Upper lobe of left lung (tissue), 6 donors: ENCODE measurements around the gene NCF4. TPM values are rescaled to one million over a fixed set of nuclear protein-coding genes. Genes with fewer than 3 reads are reported as not detected.

Source experiments
- ATAC-seq, 2 donors: fragments of 200-7000 bp; cut with Tn5 transposase; one replicate each; pipeline ENCODE4 v1.9.1; 2022; ENCODE audit warnings: mild to moderate bottlenecking in 2 of 2, moderate library complexity in 2 of 2; ENCODE audit not compliant: low FRiP score in 2 of 2
- DNase-seq, 2 donors: peaks; one replicate each; pipeline ENCODE4 v3.0.0-alpha.2; 2019 to 2020
- H3K27ac ChIP-seq, 4 donors: fragments of 200-600 bp; sonication (generic); one replicate each; pipeline ENCODE4 v1.5.1; 2016 to 2019
- H3K27me3 ChIP-seq, 4 donors: fragments of 200-600 bp; sonication (generic); one replicate each; pipeline ENCODE4 v1.5.1; 2017 to 2019
- H3K36me3 ChIP-seq, 4 donors: fragments of 200-600 bp; sonication (generic); one replicate each; pipeline ENCODE4 v1.5.1; 2016 to 2019
- H3K4me1 ChIP-seq, 4 donors: fragments of 200-600 bp; sonication (generic); one replicate each; pipeline ENCODE4 v1.5.1; 2018 to 2019
- H3K4me3 ChIP-seq, 4 donors: fragments of 200-600 bp; sonication (generic); one replicate each; pipeline ENCODE4 v1.5.1; 2017 to 2019; ENCODE audit warnings: mild to moderate bottlenecking in 2 of 4, moderate library complexity in 1 of 4
- H3K9me3 ChIP-seq, 4 donors: fragments of 200-600 bp; sonication (generic); one replicate each; pipeline ENCODE4 v1.5.1; 2018 to 2019
- EP300 ChIP-seq, 4 donors: sonication (generic); formaldehyde crosslinking; IDR thresholded peaks; one replicate each; pipeline ENCODE4 v1.5.1; 2017; ENCODE audit warnings: antibody characterized with exemption in 4 of 4, control low read depth in 2 of 4
- POLR2A ChIP-seq, 4 donors: fragments of 450-650 bp; IDR thresholded peaks; one replicate each; pipeline ENCODE4 v1.5.1; 2016 to 2017; ENCODE audit warnings: antibody characterized with exemption in 4 of 4, mild to moderate bottlenecking in 2 of 4
- POLR2AphosphoS5 ChIP-seq, 2 donors: sonication (generic); formaldehyde crosslinking; IDR thresholded peaks; one replicate each; pipeline ENCODE4 v1.5.1; 2017; ENCODE audit warnings: antibody characterized with exemption in 2 of 2
- WGBS, 2 donors: methylation state at CpG; one replicate each; pipeline ENCODE4 v1.1.5; 2017 to 2018; 5-methylcytosine and 5-hydroxymethylcytosine counted together
- total RNA-seq, 6 donors: library from RNA; depleted of rRNA in 4 of 6; stranded (reverse); fragments of >200 nt in 4 of 6; gene quantifications; one replicate each; pipeline versions ENCODE4 v1.1.0 to v1.2.1, GENCODE V29; 2016 to 2021
- TF ChIP-seq, protein P1 (sequence below), 6 experiments: fragments of 450-650 bp in 4 of 6; fragments of 200-600 bp in 2 of 6; sonication (generic) in 2 of 6; IDR thresholded peaks; one replicate each; pipeline ENCODE4 v1.5.1; 2016 to 2019; ENCODE audit warnings: antibody characterized with exemption in 6 of 6
- donor health status: DM: no; HTN: no; CAD: no; lungs with moderate emphysema.
- donor health status: DM: no; HTN: yes; CAD: no; lungs with severe emphysema.

The NCF4 gene
- total RNA-seq, 6 donors from 2014 or later: 28.2 to 72.5 (median 54.3) TPM

DNA sequence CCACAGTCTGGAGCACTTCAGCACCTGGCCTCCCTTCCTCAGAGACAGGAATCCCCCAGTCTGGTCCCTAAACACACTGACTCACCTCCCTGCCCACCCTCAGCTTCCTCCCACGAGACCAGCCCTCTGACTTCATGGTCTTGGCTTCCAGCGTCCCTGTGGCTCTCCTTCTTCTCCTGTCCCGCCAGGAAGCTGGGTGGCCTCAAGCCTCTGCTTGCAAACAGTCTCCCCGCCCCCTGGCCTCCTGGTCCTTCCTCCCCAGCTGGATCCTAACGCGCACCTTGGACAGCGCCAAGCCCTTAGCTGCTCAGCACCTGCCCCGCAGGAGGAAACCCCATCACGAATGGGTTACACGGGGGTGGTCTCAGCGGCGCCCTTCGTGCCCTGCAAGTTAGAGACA, 4.5 kb downstream of the NCF4 start:
- TF ChIP-seq EP300 (IDR thresholded peaks at IDR 0.05) (no peak), POLR2AphosphoS5 (IDR thresholded peaks at IDR 0.05) (no peak), POLR2A (IDR thresholded peaks at IDR 0.05) (no peak)
- TF ChIP-seq, protein P1, sequence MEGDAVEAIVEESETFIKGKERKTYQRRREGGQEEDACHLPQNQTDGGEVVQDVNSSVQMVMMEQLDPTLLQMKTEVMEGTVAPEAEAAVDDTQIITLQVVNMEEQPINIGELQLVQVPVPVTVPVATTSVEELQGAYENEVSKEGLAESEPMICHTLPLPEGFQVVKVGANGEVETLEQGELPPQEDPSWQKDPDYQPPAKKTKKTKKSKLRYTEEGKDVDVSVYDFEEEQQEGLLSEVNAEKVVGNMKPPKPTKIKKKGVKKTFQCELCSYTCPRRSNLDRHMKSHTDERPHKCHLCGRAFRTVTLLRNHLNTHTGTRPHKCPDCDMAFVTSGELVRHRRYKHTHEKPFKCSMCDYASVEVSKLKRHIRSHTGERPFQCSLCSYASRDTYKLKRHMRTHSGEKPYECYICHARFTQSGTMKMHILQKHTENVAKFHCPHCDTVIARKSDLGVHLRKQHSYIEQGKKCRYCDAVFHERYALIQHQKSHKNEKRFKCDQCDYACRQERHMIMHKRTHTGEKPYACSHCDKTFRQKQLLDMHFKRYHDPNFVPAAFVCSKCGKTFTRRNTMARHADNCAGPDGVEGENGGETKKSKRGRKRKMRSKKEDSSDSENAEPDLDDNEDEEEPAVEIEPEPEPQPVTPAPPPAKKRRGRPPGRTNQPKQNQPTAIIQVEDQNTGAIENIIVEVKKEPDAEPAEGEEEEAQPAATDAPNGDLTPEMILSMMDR (IDR thresholded peaks at IDR 0.05): no peak
- H3K4me1 ChIP-seq: peaks cover 0 to 22% (median 3%) of the 10 kb centered on the region in 4 donors
- ATAC-seq (no peak), DNase-seq (no peak)
- H3K27me3 ChIP-seq: no peaks in the 10 kb centered on the region
- H3K36me3 ChIP-seq: no peaks in the 10 kb centered on the region
- no peaks in the 10 kb centered on the region for H3K9me3 ChIP-seq
- no peak overlapping the region for H3K4me3 ChIP-seq
- H3K27ac ChIP-seq: no peak overlapping the region
- 41 to 43% methylated on average over 12 to 13 of the region's 13 CpGs for WGBS, 2 donors

DNA sequence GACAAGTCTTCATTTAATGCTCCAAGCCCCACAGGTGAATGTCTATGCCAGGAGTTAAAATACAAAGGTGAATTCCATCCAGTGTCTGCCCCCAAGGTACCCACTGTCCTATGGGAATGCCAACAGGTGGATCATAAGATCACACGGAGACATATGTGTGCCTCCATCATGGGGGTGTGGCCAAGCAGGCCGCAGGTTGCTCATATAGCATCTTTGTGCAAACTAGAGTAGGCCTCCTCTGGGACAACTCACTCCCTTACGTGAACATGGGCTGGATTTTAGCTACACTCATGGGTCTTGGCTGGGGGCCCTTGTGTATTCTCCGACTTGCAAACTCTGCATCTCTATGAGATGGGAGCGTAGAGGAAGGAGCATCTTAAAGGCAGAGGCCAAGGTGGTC, 6.9 kb downstream of the NCF4 start:
- no peaks in the 10 kb centered on the region for H3K27me3 ChIP-seq
- peaks cover 0 to 6% (median 3%) of the 10 kb centered on the region in 4 donors for H3K4me1 ChIP-seq
- WGBS, 2 donors: 77 to 86% methylated on average over 5 of the region's 5 CpGs
- H3K9me3 ChIP-seq: no peaks in the 10 kb centered on the region
- ATAC-seq (no peak), DNase-seq (no peak)
- H3K27ac ChIP-seq: no peak overlapping the region
- no peak for TF ChIP-seq POLR2A (IDR thresholded peaks at IDR 0.05)
- H3K36me3 ChIP-seq: peaks cover 0 to 7% (median 2%) of the 10 kb centered on the region in 4 donors
- no peak overlapping the region for H3K4me3 ChIP-seq

GRCh38 chr22:36868546-36869181, 7.9 kb downstream of the NCF4 start:
- Histone ChIP-seq H3K4me1 (peaks cover 3 to 13% (median 11%) of the 10 kb centered on the region in 4 donors), H3K9me3 (no peaks in the 10 kb centered on the region), H3K27me3 (no peaks in the 10 kb centered on the region), H3K27ac (no peak overlapping the region), H3K4me3 (no peak overlapping the region), H3K36me3 (peaks cover 0 to 7% (median 2%) of the 10 kb centered on the region in 4 donors)
- ATAC-seq: no peak
- TF ChIP-seq EP300 (IDR thresholded peaks at IDR 0.05) (no peak), POLR2AphosphoS5 (IDR thresholded peaks at IDR 0.05) (no peak), POLR2A (IDR thresholded peaks at IDR 0.05) (no peak)
- TF ChIP-seq, protein P1 (IDR thresholded peaks at IDR 0.05): no peak
- 71 to 80% methylated on average over 5 of the region's 5 CpGs for WGBS, 2 donors
- no peak for DNase-seq

DNA sequence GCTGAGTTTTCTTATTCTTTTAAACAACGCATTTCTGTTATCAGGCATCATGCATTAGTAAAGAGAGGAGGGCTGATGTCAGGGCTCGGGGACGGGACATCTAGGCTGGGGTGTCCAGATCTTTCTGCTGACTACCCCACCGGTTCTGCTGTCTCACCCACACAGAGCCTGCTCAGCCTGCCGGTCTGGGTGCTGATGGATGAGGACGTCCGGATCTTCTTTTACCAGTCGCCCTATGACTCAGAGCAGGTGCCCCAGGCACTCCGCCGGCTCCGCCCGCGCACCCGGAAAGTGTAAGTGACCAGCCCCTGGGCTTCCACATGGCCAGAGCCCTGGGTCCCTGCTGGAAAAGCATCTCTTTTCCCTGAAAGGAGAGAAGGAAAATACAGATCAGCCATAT, 9.4 kb downstream of the NCF4 start:
- no peak for ATAC-seq
- Histone ChIP-seq H3K27me3 (no peaks in the 10 kb centered on the region), H3K9me3 (no peaks in the 10 kb centered on the region), H3K36me3 (peaks cover 0 to 7% (median 2%) of the 10 kb centered on the region in 4 donors), H3K4me1 (peaks cover 16 to 22% (median 21%) of the 10 kb centered on the region in 4 donors), H3K4me3 (no peak overlapping the region), H3K27ac (no peak overlapping the region)
- 87 to 89% methylated on average over 14 of the region's 14 CpGs for WGBS, 2 donors
- TF ChIP-seq EP300 (IDR thresholded peaks at IDR 0.05) (no peak), POLR2AphosphoS5 (IDR thresholded peaks at IDR 0.05) (no peak), POLR2A (IDR thresholded peaks at IDR 0.05) (no peak)
- TF ChIP-seq, protein P1 (IDR thresholded peaks at IDR 0.05): no peak
- peak in 1 of 2 donors; percentile 71 for DNase-seq

- TF ChIP-seq, protein P1 (IDR thresholded peaks at IDR 0.05): no peak
- TF ChIP-seq EP300 (IDR thresholded peaks at IDR 0.05) (no peak), POLR2AphosphoS5 (IDR thresholded peaks at IDR 0.05) (no peak), POLR2A (IDR thresholded peaks at IDR 0.05) (no peak)
- ATAC-seq (no peak), DNase-seq (peak in 1 of 2 donors; percentile 63)
- no peaks in the 10 kb centered on the region for H3K9me3 ChIP-seq
- 86 to 92% methylated on average over 9 to 11 of the region's 11 CpGs for WGBS, 2 donors
- H3K4me1 ChIP-seq: peaks cover 16 to 22% (median 21%) of the 10 kb centered on the region in 4 donors
- H3K4me3 ChIP-seq: no peak overlapping the region
- peaks cover 0 to 14% (median 3%) of the 10 kb centered on the region in 4 donors for H3K36me3 ChIP-seq
- no peaks in the 10 kb centered on the region for H3K27me3 ChIP-seq
- peak overlapping the region in 1 of 4 donors; percentile 11 for H3K27ac ChIP-seq
Observed at GRCh38 chr22:36871669-36872081, 10.9 kb downstream of the NCF4 start.
